Right lobe of liver (tissue), 6 donors: Measurements from ENCODE around the gene CHRNA5. TPM values are rescaled to one million over a fixed set of nuclear protein-coding genes. Genes with fewer than 3 reads are reported as not detected.
"Not testable (repeated sequence)": the region's sequence is repeated elsewhere in the genome, so short reads cannot be mapped to it uniquely, and the experiment has no call there.

Source experiments
- ATAC-seq, 4 donors: fragments of 200-7000 bp; cut with Tn5 transposase; one replicate each; pipeline ENCODE4 v1.9.1; 2020; ENCODE audit warnings: mild to moderate bottlenecking in 4 of 4, moderate library complexity in 4 of 4
- DNase-seq, 3 donors: peaks; one replicate each; pipeline ENCODE4 v3.0.0-alpha.2; 2020
- H3K27ac ChIP-seq, 3 donors: fragments of 200-600 bp; one replicate each; pipeline ENCODE4 v1.8.0; 2022
- H3K27me3 ChIP-seq, 2 donors: fragments of 200-600 bp; one replicate each; pipeline ENCODE4 v1.8.0; 2022
- H3K36me3 ChIP-seq, 4 donors: fragments of 200-600 bp; sonication (generic) in 1 of 4; one replicate each; pipeline versions ENCODE4 v1.5.1 to v1.8.0; 2017 to 2022; ENCODE audit warnings: control low read depth in 1 of 4
- H3K4me1 ChIP-seq, 4 donors: fragments of 200-600 bp; sonication (generic) in 1 of 4; one replicate each; pipeline versions ENCODE4 v1.5.1 to v1.8.0; 2017 to 2022; ENCODE audit warnings: control low read depth in 1 of 4
- H3K4me3 ChIP-seq, 3 donors: fragments of 200-600 bp; one replicate each; pipeline ENCODE4 v1.8.0; 2022
- H3K9me3 ChIP-seq, 4 donors: fragments of 200-600 bp; sonication (generic) in 1 of 4; one replicate each; pipeline versions ENCODE4 v1.5.1 to v1.8.0; 2017 to 2022; ENCODE audit warnings: control low read depth in 1 of 4
- POLR2A ChIP-seq: fragments of 450-650 bp; IDR thresholded peaks from one replicate; pipeline ENCODE4 v1.6.1; 2017; ENCODE audit warnings: antibody characterized with exemption, mild to moderate bottlenecking
- WGBS: methylation state at CpG from one replicate; pipeline ENCODE4 v1.1.6; 2018; ENCODE audit warnings: low coverage, low lambda C conversion rate; ENCODE audit not compliant: insufficient coverage; ENCODE audit errors: missing lambda C conversion rate; 5-methylcytosine and 5-hydroxymethylcytosine counted together
- intact Hi-C, 2 donors: fragments of 100-400 bp; cut with DNase I; formaldehyde crosslinking; loops; one replicate each; pipeline versions ENCODE4 v1.11.2 to v1.14.1; 2022
- total RNA-seq, 6 experiments: library from RNA; depleted of rRNA in 2 of 6; stranded (reverse); fragments of >200 nt in 2 of 6; fragmentation: NEBNext Ultra II Directional in 3 of 6; extraction: Animal tissue kit (Norgen Biotek cat#: 25700) in 3 of 6; gene quantifications; one replicate each; pipeline versions ENCODE4 v1.1.0 to v1.2.4, GENCODE V29; 2016 to 2023
- TF ChIP-seq, protein P1 (sequence below), 4 donors: fragments of 200-600 bp in 3 of 4; fragments of 450-650 bp in 1 of 4; IDR thresholded peaks; one replicate each; pipeline versions ENCODE4 v1.5.1 to v1.8.0; 2016 to 2022; ENCODE audit warnings: antibody characterized with exemption in 4 of 4, mild to moderate bottlenecking in 2 of 4
- donor health status: DM: no; HTN: yes; CAD: no.
- donor health status: DM: no; HTN: no; CAD: no.
- donor health status: DM: no; HTN: no; CAD: no.
- donor health status: DM: no; HTN: yes; CAD: no.
- donor health status: DM: no; HTN: yes; CAD: no.

The CHRNA5 gene
- total RNA-seq, 6 experiments from 2014 or later: 0.19 to 0.56 (median 0.38) TPM; not detected in 1

DNA sequence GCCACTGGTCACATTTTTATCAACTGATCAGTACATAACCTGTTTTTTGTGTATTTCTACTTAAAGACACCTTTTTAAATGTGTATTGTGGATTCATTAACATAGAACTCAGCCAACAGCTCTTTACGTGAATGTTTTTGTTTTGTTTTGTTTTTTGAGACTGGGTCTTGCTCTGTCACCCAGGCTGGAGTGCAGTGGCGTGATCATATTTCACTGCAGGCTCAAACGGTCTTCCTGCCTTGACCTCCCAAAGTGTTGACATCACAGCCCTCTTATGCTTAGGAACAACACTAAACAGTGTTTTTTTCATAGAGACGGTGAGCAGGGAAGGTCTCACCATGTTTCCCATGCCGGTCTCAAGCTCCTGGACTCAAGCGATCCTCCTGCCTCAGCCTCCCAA is 15.1 kb upstream of the CHRNA5 start:
- 91% methylated on average over 6 of the region's 6 CpGs for WGBS
- TF ChIP-seq, protein P1, sequence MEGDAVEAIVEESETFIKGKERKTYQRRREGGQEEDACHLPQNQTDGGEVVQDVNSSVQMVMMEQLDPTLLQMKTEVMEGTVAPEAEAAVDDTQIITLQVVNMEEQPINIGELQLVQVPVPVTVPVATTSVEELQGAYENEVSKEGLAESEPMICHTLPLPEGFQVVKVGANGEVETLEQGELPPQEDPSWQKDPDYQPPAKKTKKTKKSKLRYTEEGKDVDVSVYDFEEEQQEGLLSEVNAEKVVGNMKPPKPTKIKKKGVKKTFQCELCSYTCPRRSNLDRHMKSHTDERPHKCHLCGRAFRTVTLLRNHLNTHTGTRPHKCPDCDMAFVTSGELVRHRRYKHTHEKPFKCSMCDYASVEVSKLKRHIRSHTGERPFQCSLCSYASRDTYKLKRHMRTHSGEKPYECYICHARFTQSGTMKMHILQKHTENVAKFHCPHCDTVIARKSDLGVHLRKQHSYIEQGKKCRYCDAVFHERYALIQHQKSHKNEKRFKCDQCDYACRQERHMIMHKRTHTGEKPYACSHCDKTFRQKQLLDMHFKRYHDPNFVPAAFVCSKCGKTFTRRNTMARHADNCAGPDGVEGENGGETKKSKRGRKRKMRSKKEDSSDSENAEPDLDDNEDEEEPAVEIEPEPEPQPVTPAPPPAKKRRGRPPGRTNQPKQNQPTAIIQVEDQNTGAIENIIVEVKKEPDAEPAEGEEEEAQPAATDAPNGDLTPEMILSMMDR (IDR thresholded peaks at IDR 0.05): no peak
- TF ChIP-seq POLR2A: no peak
- Histone ChIP-seq H3K4me1 (no peaks in the 10 kb centered on the region), H3K9me3 (no peaks in the 10 kb centered on the region), H3K27me3 (no peaks in the 10 kb centered on the region), H3K27ac (no peak overlapping the region), H3K4me3 (no peak overlapping the region), H3K36me3 (peaks cover 4 to 47% (median 33%) of the 10 kb centered on the region in 4 donors)
- DNase-seq (no peak), ATAC-seq (no peak)
- intact Hi-C loops: no loop called here

DNA sequence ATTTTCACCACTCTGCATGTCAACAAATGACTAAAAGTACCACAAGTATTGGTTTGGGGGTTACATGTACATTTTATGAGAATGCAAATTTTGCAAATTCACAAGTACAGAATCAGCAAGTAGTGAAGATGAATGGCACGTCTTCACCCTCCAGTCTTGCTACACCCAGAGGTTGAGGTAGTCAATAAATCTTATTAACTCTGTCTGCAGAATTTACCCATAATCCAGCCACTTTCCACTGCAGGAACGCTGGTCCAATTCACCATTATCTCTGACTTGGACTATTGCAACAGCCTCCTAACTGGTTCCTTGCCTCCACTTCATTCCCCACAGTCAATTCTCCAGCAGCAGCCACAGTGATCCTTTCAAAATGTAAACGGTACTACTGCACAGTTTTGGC is 14.5 kb upstream of the CHRNA5 start:
- Histone ChIP-seq H3K9me3 (no peaks in the 10 kb centered on the region), H3K27me3 (no peaks in the 10 kb centered on the region), H3K4me1 (no peaks in the 10 kb centered on the region), H3K4me3 (no peak overlapping the region), H3K27ac (no peak overlapping the region), H3K36me3 (peaks cover 4 to 40% (median 27%) of the 10 kb centered on the region in 4 donors)
- no peak for DNase-seq
- no peak for TF ChIP-seq POLR2A
- TF ChIP-seq, protein P1 (IDR thresholded peaks at IDR 0.05): no peak
- 76% methylated on average over 3 of the region's 3 CpGs for WGBS
- ATAC-seq: no peak
- intact Hi-C loops: no loop called here

DNA sequence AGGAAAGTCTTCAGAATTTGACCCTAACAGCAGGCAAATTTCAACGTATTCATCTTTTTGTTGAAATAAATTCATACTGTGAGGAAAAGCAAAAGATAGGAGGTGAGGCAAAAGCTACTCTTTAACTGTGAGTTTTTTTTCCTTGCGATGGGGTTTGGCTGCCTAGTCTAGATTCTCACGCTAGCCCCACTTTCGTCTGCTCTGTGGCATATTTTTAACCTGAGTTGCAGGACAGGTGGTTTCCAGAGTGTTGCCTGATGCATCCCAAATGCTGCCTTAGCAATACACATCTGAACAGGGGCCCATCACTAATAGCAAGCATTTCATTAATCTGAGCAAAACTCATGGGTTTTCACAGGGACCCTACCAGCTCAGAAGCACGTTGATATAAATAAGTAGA is 13.4 kb upstream of the CHRNA5 start:
- Histone ChIP-seq H3K27ac (no peak overlapping the region), H3K9me3 (no peaks in the 10 kb centered on the region), H3K4me1 (no peaks in the 10 kb centered on the region), H3K36me3 (peaks cover 0 to 30% (median 19%) of the 10 kb centered on the region in 4 donors), H3K4me3 (no peak overlapping the region), H3K27me3 (no peaks in the 10 kb centered on the region)
- intact Hi-C loops: no loop called here
- ATAC-seq (no peak), DNase-seq (no peak)
- TF ChIP-seq POLR2A: no peak
- TF ChIP-seq, protein P1 (IDR thresholded peaks at IDR 0.05): no peak
- 82% methylated on average over 5 of the region's 5 CpGs for WGBS

DNA sequence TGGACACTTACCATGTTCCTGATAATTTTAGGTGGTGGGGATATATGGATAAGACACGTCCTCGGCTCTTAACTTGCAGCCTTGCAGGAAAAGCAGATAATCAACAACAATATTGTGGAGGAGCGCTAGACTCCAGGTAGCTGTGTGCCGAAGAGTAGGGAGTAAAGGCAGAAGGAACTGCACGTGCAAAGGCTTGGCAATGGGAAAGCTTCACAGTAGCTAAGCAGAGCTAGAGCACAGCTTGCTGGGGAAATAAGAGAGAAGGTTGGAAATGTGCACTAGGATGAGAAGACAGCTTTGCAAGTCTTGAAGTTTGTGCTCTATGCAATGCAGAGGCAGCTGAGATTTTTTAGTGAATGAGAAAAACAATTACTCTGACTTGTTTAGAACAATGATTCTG is 12.7 kb upstream of the CHRNA5 start:
- Histone ChIP-seq H3K36me3 (peaks cover 0 to 23% (median 14%) of the 10 kb centered on the region in 4 donors), H3K4me3 (no peak overlapping the region), H3K27me3 (no peaks in the 10 kb centered on the region), H3K27ac (no peak overlapping the region), H3K4me1 (no peaks in the 10 kb centered on the region), H3K9me3 (no peaks in the 10 kb centered on the region)
- no peak for ATAC-seq
- no peak for DNase-seq
- TF ChIP-seq, protein P1 (IDR thresholded peaks at IDR 0.05): no peak
- no peak for TF ChIP-seq POLR2A
- intact Hi-C loops: no loop called here
- WGBS: 64% methylated on average over 5 of the region's 5 CpGs

DNA sequence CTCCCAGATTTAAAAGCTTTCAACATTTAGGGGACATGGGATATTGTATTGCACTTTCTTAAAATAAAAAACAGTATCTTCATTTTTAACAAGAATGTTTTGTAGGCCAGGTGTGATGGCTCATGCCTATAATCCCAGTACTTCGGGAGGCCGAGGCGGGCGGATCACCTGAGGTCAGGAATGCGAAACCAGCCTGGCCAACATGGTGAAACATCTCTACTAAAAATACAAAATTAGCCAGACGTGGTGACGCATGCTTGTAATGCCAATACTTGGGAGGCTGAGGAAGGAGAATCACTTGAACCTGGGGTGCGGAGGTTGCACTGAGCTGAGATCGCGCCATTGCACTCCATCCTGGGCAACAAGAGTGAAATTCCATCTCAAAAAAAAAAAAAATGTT is 5.1 kb upstream of the CHRNA5 start:
- intact Hi-C loops, H3K27ac ChIP-seq, H3K27me3 ChIP-seq, H3K36me3 ChIP-seq, H3K4me1 ChIP-seq, DNase-seq, H3K4me3 ChIP-seq, H3K9me3 ChIP-seq, ATAC-seq: not testable (repeated sequence)
- 91% methylated on average over 10 of the region's 10 CpGs for WGBS
